K562 (cell line): ENCODE results near the gene CHST12.

ENCODE experiments used
- TGIF2 ChIP-seq: sonication (generic); formaldehyde crosslinking; IDR thresholded peaks from 2 replicates; pipeline ENCODE4 v1.8.1; 2022; ENCODE audit warnings: mild to moderate bottlenecking, missing genetic modification reagents, moderate library complexity
- ZNF282 ChIP-seq: sonication (generic); formaldehyde crosslinking; IDR thresholded peaks from 2 replicates; pipeline ENCODE4 v1.8.1; 2023; ENCODE audit warnings: missing genetic modification reagents
- ZNF407 ChIP-seq: fragments of 450-650 bp; IDR thresholded peaks from 2 replicates; pipeline ENCODE4 v1.6.1; 2016; ENCODE audit warnings: low read depth
- TF ChIP-seq, protein P1 (sequence below): fragments of 250-450 bp; sonication (Bioruptor Pico); IDR thresholded peaks from 2 replicates; pipeline ENCODE4 v1.8.0; 2022; ENCODE audit warnings: moderate library complexity, mild to moderate bottlenecking, inconsistent platforms
- TF ChIP-seq, protein P2 (sequence below), 3 experiments: IDR thresholded peaks in 2 of 3; conservative IDR thresholded peaks in 1 of 3; 2 replicates each; pipeline ENCODE4 v1.5.1; 2011 to 2012; ENCODE audit warnings: low read length in 3 of 3, mild to moderate bottlenecking in 3 of 3, control low read depth in 2 of 3, improper control_type of control experiment in 1 of 3, inconsistent platforms in 1 of 3, low read depth in 1 of 3, mixed read lengths in 1 of 3, moderate library complexity in 1 of 3; ENCODE audit not compliant: insufficient read depth in 2 of 3

GRCh38 chr7:2399848-2400587 is 3.4 kb upstream of the CHST12 start:
- TF ChIP-seq ZNF407 (no peak), TGIF2 (no peak), ZNF282 (no peak)
- TF ChIP-seq, protein P1, sequence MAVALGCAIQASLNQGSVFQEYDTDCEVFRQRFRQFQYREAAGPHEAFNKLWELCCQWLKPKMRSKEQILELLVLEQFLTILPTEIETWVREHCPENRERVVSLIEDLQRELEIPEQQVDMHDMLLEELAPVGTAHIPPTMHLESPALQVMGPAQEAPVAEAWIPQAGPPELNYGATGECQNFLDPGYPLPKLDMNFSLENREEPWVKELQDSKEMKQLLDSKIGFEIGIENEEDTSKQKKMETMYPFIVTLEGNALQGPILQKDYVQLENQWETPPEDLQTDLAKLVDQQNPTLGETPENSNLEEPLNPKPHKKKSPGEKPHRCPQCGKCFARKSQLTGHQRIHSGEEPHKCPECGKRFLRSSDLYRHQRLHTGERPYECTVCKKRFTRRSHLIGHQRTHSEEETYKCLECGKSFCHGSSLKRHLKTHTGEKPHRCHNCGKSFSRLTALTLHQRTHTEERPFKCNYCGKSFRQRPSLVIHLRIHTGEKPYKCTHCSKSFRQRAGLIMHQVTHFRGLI (CRISPR knock-in tag) = no peak; the same call in 1 of the 2 replicates
- TF ChIP-seq, protein P2, sequence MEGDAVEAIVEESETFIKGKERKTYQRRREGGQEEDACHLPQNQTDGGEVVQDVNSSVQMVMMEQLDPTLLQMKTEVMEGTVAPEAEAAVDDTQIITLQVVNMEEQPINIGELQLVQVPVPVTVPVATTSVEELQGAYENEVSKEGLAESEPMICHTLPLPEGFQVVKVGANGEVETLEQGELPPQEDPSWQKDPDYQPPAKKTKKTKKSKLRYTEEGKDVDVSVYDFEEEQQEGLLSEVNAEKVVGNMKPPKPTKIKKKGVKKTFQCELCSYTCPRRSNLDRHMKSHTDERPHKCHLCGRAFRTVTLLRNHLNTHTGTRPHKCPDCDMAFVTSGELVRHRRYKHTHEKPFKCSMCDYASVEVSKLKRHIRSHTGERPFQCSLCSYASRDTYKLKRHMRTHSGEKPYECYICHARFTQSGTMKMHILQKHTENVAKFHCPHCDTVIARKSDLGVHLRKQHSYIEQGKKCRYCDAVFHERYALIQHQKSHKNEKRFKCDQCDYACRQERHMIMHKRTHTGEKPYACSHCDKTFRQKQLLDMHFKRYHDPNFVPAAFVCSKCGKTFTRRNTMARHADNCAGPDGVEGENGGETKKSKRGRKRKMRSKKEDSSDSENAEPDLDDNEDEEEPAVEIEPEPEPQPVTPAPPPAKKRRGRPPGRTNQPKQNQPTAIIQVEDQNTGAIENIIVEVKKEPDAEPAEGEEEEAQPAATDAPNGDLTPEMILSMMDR (IDR thresholded peaks at IDR 0.05 in 2 of 3, conservative IDR thresholded peaks at IDR 0.05 in 1 of 3; ENCODE audit: insufficient read depth in 2 of 3, low read depth in 1 of 3, low read length in 3 of 3) = no peak
